ENCODE data around the gene SERPINA10. TPM values are rescaled to one million over a fixed set of nuclear protein-coding genes. Genes with fewer than 3 reads are reported as not detected.

SERPINA10 gene
- total RNA-seq, 4 donors from 2014 or later, result 0.55 TPM; not detected in 3

GRCh38 chr14:94288610-94289465 is 4.2 kb downstream of the SERPINA10 start:
- in situ Hi-C loops (cut with MboI; ENCODE audit: low pct_ligation_motif_present in 1 of 4, low pct_unique_long_range_greater_than_20kb in 1 of 4, low sequenced_read_pairs in 3 of 4) (no loop called here), intact Hi-C loops (cut with DNase I; ENCODE audit: low total_unique reads) (loop anchor here (10.0 kb wide), 1 partner anchor 1076 kb away; no protein-coding TSS in a partner anchor)
- no peak for DNase-seq
- Histone ChIP-seq H3K4me3 (no peak overlapping the region), H3K27ac (no peak overlapping the region), H3K9me3 (no peaks in the 10 kb centered on the region), H3K4me1 (peaks cover 0 to 6% (median 3%) of the 10 kb centered on the region in 4 donors), H3K36me3 (no peaks in the 10 kb centered on the region), H3K27me3 (no peaks in the 10 kb centered on the region)
- 52 to 100% methylated on average over 1 to 14 of the region's 14 CpGs for WGBS, 2 donors (ENCODE audit: low coverage in 1 of 2)
- TF ChIP-seq POLR2AphosphoS5 (IDR thresholded peaks at IDR 0.05) (no peak), CTCF (IDR thresholded peaks at IDR 0.05) (no peak), POLR2A (IDR thresholded peaks at IDR 0.05) (no peak)

GRCh38 chr14:94285158-94285557 is 7.9 kb downstream of the SERPINA10 start:
- DNase-seq, result no peak

GRCh38 chr14:94284221-94284620 is 8.8 kb downstream of the SERPINA10 start:
- Histone ChIP-seq H3K4me1 (no peaks in the 10 kb centered on the region), H3K4me3 (no peak overlapping the region), H3K36me3 (no peaks in the 10 kb centered on the region), H3K27me3 (no peaks in the 10 kb centered on the region), H3K9me3 (no peaks in the 10 kb centered on the region), H3K27ac (no peak overlapping the region)
- intact Hi-C loops (cut with DNase I; ENCODE audit: low total_unique reads) (loop anchor here (10.0 kb wide), 1 partner anchor 1081 kb away; no protein-coding TSS in a partner anchor), in situ Hi-C loops (cut with MboI; ENCODE audit: low pct_ligation_motif_present in 1 of 4, low pct_unique_long_range_greater_than_20kb in 1 of 4, low sequenced_read_pairs in 3 of 4) (no loop called here)
- no peak for TF ChIP-seq POLR2AphosphoS5 (IDR thresholded peaks at IDR 0.05)
- TF ChIP-seq EP300 (IDR thresholded peaks at IDR 0.05; ENCODE audit: low read depth), result no peak
- TF ChIP-seq CTCF (IDR thresholded peaks at IDR 0.05), result no peak
- TF ChIP-seq POLR2A (IDR thresholded peaks at IDR 0.05), result no peak
- WGBS, 2 donors (ENCODE audit: low coverage in 1 of 2), result 72% methylated on average over 2 of the region's 2 CpGs; no CpG with 5 or more reads in 1 of the 2 donors
- no peak for DNase-seq

More at GRCh38 chr14:94285158-94285557, 7.9 kb downstream of the SERPINA10 start:
- intact Hi-C loops (cut with DNase I; ENCODE audit: low total_unique reads) (loop anchor here (10.0 kb wide), 1 partner anchor 1080 kb away; no protein-coding TSS in a partner anchor), in situ Hi-C loops (cut with MboI; ENCODE audit: low pct_ligation_motif_present in 1 of 4, low pct_unique_long_range_greater_than_20kb in 1 of 4, low sequenced_read_pairs in 3 of 4) (no loop called here)
- H3K4me1 ChIP-seq, result no peaks in the 10 kb centered on the region
- H3K36me3 ChIP-seq, result no peaks in the 10 kb centered on the region
- H3K27me3 ChIP-seq, result no peaks in the 10 kb centered on the region
- H3K4me3 ChIP-seq, result no peak overlapping the region
- H3K27ac ChIP-seq, result no peak overlapping the region
- H3K9me3 ChIP-seq, result no peaks in the 10 kb centered on the region
- TF ChIP-seq EP300 (IDR thresholded peaks at IDR 0.05; ENCODE audit: low read depth) (no peak), CTCF (IDR thresholded peaks at IDR 0.05) (no peak), POLR2AphosphoS5 (IDR thresholded peaks at IDR 0.05) (no peak), POLR2A (IDR thresholded peaks at IDR 0.05) (no peak)

- Histone ChIP-seq H3K9me3 (no peaks in the 10 kb centered on the region), H3K36me3 (no peaks in the 10 kb centered on the region), H3K4me1 (no peaks in the 10 kb centered on the region), H3K27ac (no peak overlapping the region), H3K27me3 (no peaks in the 10 kb centered on the region), H3K4me3 (no peak overlapping the region)
- 68 to 80% methylated on average over 2 of the region's 2 CpGs for WGBS, 2 donors (ENCODE audit: low coverage in 1 of 2)
- in situ Hi-C loops (cut with MboI; ENCODE audit: low pct_ligation_motif_present in 1 of 4, low pct_unique_long_range_greater_than_20kb in 1 of 4, low sequenced_read_pairs in 3 of 4), result no loop called here
- intact Hi-C loops (cut with DNase I; ENCODE audit: low total_unique reads), result loop anchor here (10.0 kb wide), 1 partner anchor 1082 kb away; no protein-coding TSS in a partner anchor
- TF ChIP-seq POLR2AphosphoS5 (IDR thresholded peaks at IDR 0.05) (no peak), EP300 (IDR thresholded peaks at IDR 0.05; ENCODE audit: low read depth) (no peak), CTCF (IDR thresholded peaks at IDR 0.05) (no peak), POLR2A (IDR thresholded peaks at IDR 0.05) (no peak)
- DNase-seq, result no peak
Observed at GRCh38 chr14:94282991-94283723, 9.9 kb downstream of the SERPINA10 start.
